Measurements from ENCODE around the gene TMPRSS4. TPM values are rescaled to one million over a fixed set of nuclear protein-coding genes. Genes with fewer than 3 reads are reported as not detected.

Gene TMPRSS4
- polyA plus RNA-seq, 1 of the 3 experiments (the other 2 are of a cell fraction): not detected

DNA sequence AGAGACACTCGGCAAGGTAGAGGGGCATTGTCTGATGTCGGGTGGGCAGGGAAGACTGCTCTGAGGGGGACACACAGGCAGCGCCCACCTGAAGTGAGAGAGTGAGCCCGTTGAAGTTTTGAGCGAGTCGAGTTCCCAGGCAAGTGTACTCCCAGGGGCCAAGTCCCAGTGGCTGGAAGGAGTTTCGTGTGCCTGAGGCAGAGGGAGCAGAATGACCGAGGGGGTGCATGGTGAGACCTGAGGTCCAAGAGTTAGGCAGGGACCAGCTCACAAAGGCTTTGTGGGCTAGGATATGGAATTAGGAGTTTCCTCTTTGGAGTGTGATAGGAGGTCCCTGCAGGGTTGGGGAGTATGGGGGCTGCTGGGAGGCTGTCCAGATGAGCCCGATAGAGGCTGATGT lies 93.4 kb downstream of the TMPRSS4 start:
- ChIA-PET POLR2A (interaction anchor here (1.2 kb wide), 1 partner anchor 14 kb away, joined by 3 read pairs; no protein-coding TSS in a partner anchor), CTCF (interaction anchor here (0.9 to 6.3 kb wide), 9 partner anchors 11 to 117 kb away, joined by 3 to 246 read pairs (median 15); no protein-coding TSS in a partner anchor)
- WGBS (ENCODE audit: low lambda C conversion rate): 41% methylated on average over 9 of the region's 9 CpGs
- Histone ChIP-seq H3K79me2 (ENCODE audit: insufficient read depth) (no peaks in the 10 kb centered on the region), H3K27me3 (ENCODE audit: insufficient read depth) (peaks cover 31% of the 10 kb centered on the region), H3K4me1 (ENCODE audit: control insufficient read depth in 1 of 2, insufficient read depth in 2 of 2, low read depth in 1 of 2, low read length in 1 of 2) (peaks cover 0 to 2% of the 10 kb centered on the region in 2 experiments; a peak in 1 of 4 replicates), H2AFZ (ENCODE audit: low read depth) (no peak overlapping the region), H3K4me2 (no peak overlapping the region), H3K9me3 (no peaks in the 10 kb centered on the region), H4K20me1 (ENCODE audit: insufficient read depth) (no peaks in the 10 kb centered on the region), H3K4me3 (ENCODE audit: low read depth in 2 of 2, low read length in 1 of 2) (no peak overlapping the region), H3K9me2 (no peaks in the 10 kb centered on the region), H3K27ac (ENCODE audit: low read depth in 2 of 2, low read length in 1 of 2) (no peak overlapping the region), H3K36me3 (replicated peaks in 1 of 2; ENCODE audit: control insufficient read depth in 1 of 2, insufficient read depth in 2 of 2, low read length in 1 of 2) (no peaks in the 10 kb centered on the region), H3F3A (replicated peaks; ENCODE audit: insufficient read depth) (no peaks in the 10 kb centered on the region), H3K9ac (no peak overlapping the region)
- no peak for DNase-seq
- TF ChIP-seq, protein P1, sequence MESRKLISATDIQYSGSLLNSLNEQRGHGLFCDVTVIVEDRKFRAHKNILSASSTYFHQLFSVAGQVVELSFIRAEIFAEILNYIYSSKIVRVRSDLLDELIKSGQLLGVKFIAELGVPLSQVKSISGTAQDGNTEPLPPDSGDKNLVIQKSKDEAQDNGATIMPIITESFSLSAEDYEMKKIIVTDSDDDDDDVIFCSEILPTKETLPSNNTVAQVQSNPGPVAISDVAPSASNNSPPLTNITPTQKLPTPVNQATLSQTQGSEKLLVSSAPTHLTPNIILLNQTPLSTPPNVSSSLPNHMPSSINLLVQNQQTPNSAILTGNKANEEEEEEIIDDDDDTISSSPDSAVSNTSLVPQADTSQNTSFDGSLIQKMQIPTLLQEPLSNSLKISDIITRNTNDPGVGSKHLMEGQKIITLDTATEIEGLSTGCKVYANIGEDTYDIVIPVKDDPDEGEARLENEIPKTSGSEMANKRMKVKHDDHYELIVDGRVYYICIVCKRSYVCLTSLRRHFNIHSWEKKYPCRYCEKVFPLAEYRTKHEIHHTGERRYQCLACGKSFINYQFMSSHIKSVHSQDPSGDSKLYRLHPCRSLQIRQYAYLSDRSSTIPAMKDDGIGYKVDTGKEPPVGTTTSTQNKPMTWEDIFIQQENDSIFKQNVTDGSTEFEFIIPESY (IDR thresholded peaks at IDR 0.05; ENCODE audit: borderline replicate concordance, low read depth): no peak
- TF ChIP-seq MEF2A (IDR thresholded peaks at IDR 0.05; ENCODE audit: borderline replicate concordance, low read depth): no peak
- TF ChIP-seq FOSL2 (IDR thresholded peaks at IDR 0.05; ENCODE audit: borderline replicate concordance, low read depth): no peak
- TF ChIP-seq, protein P2, sequence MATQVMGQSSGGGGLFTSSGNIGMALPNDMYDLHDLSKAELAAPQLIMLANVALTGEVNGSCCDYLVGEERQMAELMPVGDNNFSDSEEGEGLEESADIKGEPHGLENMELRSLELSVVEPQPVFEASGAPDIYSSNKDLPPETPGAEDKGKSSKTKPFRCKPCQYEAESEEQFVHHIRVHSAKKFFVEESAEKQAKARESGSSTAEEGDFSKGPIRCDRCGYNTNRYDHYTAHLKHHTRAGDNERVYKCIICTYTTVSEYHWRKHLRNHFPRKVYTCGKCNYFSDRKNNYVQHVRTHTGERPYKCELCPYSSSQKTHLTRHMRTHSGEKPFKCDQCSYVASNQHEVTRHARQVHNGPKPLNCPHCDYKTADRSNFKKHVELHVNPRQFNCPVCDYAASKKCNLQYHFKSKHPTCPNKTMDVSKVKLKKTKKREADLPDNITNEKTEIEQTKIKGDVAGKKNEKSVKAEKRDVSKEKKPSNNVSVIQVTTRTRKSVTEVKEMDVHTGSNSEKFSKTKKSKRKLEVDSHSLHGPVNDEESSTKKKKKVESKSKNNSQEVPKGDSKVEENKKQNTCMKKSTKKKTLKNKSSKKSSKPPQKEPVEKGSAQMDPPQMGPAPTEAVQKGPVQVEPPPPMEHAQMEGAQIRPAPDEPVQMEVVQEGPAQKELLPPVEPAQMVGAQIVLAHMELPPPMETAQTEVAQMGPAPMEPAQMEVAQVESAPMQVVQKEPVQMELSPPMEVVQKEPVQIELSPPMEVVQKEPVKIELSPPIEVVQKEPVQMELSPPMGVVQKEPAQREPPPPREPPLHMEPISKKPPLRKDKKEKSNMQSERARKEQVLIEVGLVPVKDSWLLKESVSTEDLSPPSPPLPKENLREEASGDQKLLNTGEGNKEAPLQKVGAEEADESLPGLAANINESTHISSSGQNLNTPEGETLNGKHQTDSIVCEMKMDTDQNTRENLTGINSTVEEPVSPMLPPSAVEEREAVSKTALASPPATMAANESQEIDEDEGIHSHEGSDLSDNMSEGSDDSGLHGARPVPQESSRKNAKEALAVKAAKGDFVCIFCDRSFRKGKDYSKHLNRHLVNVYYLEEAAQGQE (IDR thresholded peaks at IDR 0.05; ENCODE audit: low read depth, low read length): no peak
- TF ChIP-seq, protein P3, sequence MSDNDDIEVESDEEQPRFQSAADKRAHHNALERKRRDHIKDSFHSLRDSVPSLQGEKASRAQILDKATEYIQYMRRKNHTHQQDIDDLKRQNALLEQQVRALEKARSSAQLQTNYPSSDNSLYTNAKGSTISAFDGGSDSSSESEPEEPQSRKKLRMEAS (IDR thresholded peaks at IDR 0.05; ENCODE audit: low read depth): no peak
- TF ChIP-seq GATA2 (CRISPR knock-in tag; IDR thresholded peaks at IDR 0.05): no peak
- TF ChIP-seq SMC3 (IDR thresholded peaks at IDR 0.05; ENCODE audit: low read depth, low read length): no peak
- TF ChIP-seq NRF1 (IDR thresholded peaks at IDR 0.05; ENCODE audit: low read depth, low read length): no peak
- TF ChIP-seq, protein P4, sequence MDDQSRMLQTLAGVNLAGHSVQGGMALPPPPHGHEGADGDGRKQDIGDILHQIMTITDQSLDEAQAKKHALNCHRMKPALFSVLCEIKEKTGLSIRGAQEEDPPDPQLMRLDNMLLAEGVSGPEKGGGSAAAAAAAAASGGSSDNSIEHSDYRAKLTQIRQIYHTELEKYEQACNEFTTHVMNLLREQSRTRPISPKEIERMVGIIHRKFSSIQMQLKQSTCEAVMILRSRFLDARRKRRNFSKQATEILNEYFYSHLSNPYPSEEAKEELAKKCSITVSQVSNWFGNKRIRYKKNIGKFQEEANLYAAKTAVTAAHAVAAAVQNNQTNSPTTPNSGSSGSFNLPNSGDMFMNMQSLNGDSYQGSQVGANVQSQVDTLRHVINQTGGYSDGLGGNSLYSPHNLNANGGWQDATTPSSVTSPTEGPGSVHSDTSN (IDR thresholded peaks at IDR 0.05): no peak
- TF ChIP-seq FOXM1 (IDR thresholded peaks at IDR 0.05; ENCODE audit: low read depth): no peak
- TF ChIP-seq TCF12 (IDR thresholded peaks at IDR 0.05): no peak

All from SK-N-SH (cell line).